Stimulated activated CD8-positive, alpha-beta memory T cell treated with anti-CD3 and anti-CD28 coated beads, Interleukin-12 subunit alpha, Interleukin-12 subunit beta, amount 100 ng/mL, for 24 hours (primary cell): ENCODE measurements around the gene MMP1.

Source experiments
- DNase-seq: peaks from one replicate; pipeline ENCODE4 v3.0.0-alpha.2; 2020; ENCODE audit errors: extremely low read depth

MMP1 gene

GRCh38 chr11:102798012-102798746 lies at the start of gene MMP1:
MMP1 (minus strand) TSS chr11:102798160; CDS start chr11:102798092, 68 bp downstream.
- no peak for DNase-seq

- DNase-seq: no peak
Observed at GRCh38 chr11:102846292-102846691, 48.3 kb upstream of the MMP1 start.

GRCh38 chr11:102843489-102843888 lies 45.5 kb upstream of the MMP1 start, which contains the start of gene MMP3:
MMP3 (minus strand) TSS chr11:102843609; CDS start chr11:102843546, 63 bp downstream.
- no peak for DNase-seq

- DNase-seq: no peak
Observed at GRCh38 chr11:102842930-102843329, 45.0 kb upstream of the MMP1 start.

- no peak for DNase-seq
Observed at GRCh38 chr11:102840018-102840417, 42.1 kb upstream of the MMP1 start.

- DNase-seq: no peak
Observed at GRCh38 chr11:102837646-102838045, 39.7 kb upstream of the MMP1 start.

GRCh38 chr11:102837156-102837555 lies 39.2 kb upstream of the MMP1 start:
- no peak for DNase-seq

GRCh38 chr11:102836290-102836875 lies 38.4 kb upstream of the MMP1 start:
- no peak for DNase-seq

- DNase-seq: no peak
Observed at GRCh38 chr11:102833731-102834130, 35.8 kb upstream of the MMP1 start.

GRCh38 chr11:102832612-102833011 lies 34.7 kb upstream of the MMP1 start:
- DNase-seq: no peak

- DNase-seq: no peak
Observed at GRCh38 chr11:102831489-102832440, 33.8 kb upstream of the MMP1 start.

- DNase-seq: no peak
Observed at GRCh38 chr11:102831128-102831488, 33.1 kb upstream of the MMP1 start.

- DNase-seq: no peak
Observed at GRCh38 chr11:102830001-102830727, 32.2 kb upstream of the MMP1 start.

- no peak for DNase-seq
Observed at GRCh38 chr11:102829316-102830000, 31.5 kb upstream of the MMP1 start.

- no peak for DNase-seq
Observed at GRCh38 chr11:102824556-102824955, 26.6 kb upstream of the MMP1 start.

- DNase-seq: no peak
Observed at GRCh38 chr11:102819491-102819890, 21.5 kb upstream of the MMP1 start.

- DNase-seq: no peak
Observed at GRCh38 chr11:102813484-102813883, 15.5 kb upstream of the MMP1 start.

- no peak for DNase-seq
Observed at GRCh38 chr11:102812188-102812587, 14.2 kb upstream of the MMP1 start.

- DNase-seq: no peak
Observed at GRCh38 chr11:102810950-102811660, 13.1 kb upstream of the MMP1 start.

GRCh38 chr11:102809971-102810370 lies 12.0 kb upstream of the MMP1 start:
- DNase-seq: no peak
